Activated T-helper 17 cell treated with anti-CD3 and anti-CD28 coated beads, Interleukin-2, amount 50 U/mL, for 72 hours (primary cell): Measurements from ENCODE around the gene SNRPN. TPM values are rescaled to one million over a fixed set of nuclear protein-coding genes. Genes with fewer than 3 reads are reported as not detected.

Source experiments
- ATAC-seq: fragments of 150-1000 bp; cut with Tn5 transposase; replicated peaks from 2 replicates; pipeline ENCODE4 v1.10.0; 2021; ENCODE audit warnings: mild to moderate bottlenecking, moderate library complexity
- H3K27ac Mint-ChIP-seq: one replicate; pipeline ENCODE4 v1.8.0; 2022; ENCODE audit warnings: mixed read lengths
- H3K27me3 Mint-ChIP-seq: one replicate; pipeline ENCODE4 v1.8.0; 2022; ENCODE audit warnings: mixed read lengths
- H3K36me3 Mint-ChIP-seq: one replicate; pipeline ENCODE4 v1.8.0; 2022; ENCODE audit warnings: low read depth, mild to moderate bottlenecking, mixed read lengths
- H3K4me1 Mint-ChIP-seq: one replicate; pipeline ENCODE4 v1.8.0; 2022; ENCODE audit warnings: mixed read lengths
- H3K4me3 Mint-ChIP-seq: one replicate; pipeline ENCODE4 v1.8.0; 2022; ENCODE audit warnings: mild to moderate bottlenecking, mixed read lengths
- H3K9me3 Mint-ChIP-seq: one replicate; pipeline ENCODE4 v1.8.0; 2022; ENCODE audit warnings: mixed read lengths
- total RNA-seq, 2 donors: library from RNA; stranded (reverse); gene quantifications; one replicate each; pipeline ENCODE4 v1.2.3, GENCODE V29; 2022

Gene SNRPN
- total RNA-seq, 2 donors from 2014 or later, result 38.5 to 43.5 TPM

DNA sequence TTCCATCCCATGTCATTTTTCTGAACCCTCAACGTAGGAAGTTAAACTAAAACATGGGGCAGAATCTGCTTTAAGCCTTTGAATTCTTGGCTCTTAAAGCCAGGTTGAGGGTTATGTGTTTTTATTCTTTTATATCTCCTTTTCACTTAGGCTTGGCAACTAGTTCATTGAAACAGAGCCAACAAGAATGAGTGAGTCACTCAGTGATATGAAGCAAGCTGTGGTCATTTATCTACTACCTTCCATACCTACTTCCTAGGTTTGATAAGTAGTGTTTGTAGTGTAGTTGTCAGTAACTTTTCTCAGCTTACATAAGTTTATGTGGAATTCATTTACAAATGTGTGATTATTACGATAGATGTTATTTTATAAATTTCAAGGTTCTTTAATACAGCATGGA is 67.4 kb downstream of the SNRPN start:
- Mint-ChIP-seq H3K36me3 (peaks cover 51% of the 10 kb centered on the region), H3K27ac (no peak overlapping the region), H3K4me3 (no peak overlapping the region), H3K4me1 (no peaks in the 10 kb centered on the region), H3K9me3 (peaks cover 37% of the 10 kb centered on the region), H3K27me3 (no peaks in the 10 kb centered on the region)
- ATAC-seq, result no peak

Other genes starting within 250 kb of the SNRPN start
- gene SNURF, start within 50 bp of the SNRPN start, total RNA-seq, result 10 to 100 TPM in 1 of 2 donors, 1 to 10 TPM in 1; 4.9 to 10.4 TPM